Astrocyte of the hippocampus (primary cell): ENCODE results near the gene MFSD2A.
"Not testable (repeated sequence)": the region's sequence is repeated elsewhere in the genome, so short reads cannot be mapped to it uniquely, and the experiment has no call there.

Source experiments
- DNase-seq: peaks from one replicate; pipeline ENCODE4 v3.0.0; 2011; ENCODE audit warnings: low read depth, low spot score

MFSD2A gene

DNA sequence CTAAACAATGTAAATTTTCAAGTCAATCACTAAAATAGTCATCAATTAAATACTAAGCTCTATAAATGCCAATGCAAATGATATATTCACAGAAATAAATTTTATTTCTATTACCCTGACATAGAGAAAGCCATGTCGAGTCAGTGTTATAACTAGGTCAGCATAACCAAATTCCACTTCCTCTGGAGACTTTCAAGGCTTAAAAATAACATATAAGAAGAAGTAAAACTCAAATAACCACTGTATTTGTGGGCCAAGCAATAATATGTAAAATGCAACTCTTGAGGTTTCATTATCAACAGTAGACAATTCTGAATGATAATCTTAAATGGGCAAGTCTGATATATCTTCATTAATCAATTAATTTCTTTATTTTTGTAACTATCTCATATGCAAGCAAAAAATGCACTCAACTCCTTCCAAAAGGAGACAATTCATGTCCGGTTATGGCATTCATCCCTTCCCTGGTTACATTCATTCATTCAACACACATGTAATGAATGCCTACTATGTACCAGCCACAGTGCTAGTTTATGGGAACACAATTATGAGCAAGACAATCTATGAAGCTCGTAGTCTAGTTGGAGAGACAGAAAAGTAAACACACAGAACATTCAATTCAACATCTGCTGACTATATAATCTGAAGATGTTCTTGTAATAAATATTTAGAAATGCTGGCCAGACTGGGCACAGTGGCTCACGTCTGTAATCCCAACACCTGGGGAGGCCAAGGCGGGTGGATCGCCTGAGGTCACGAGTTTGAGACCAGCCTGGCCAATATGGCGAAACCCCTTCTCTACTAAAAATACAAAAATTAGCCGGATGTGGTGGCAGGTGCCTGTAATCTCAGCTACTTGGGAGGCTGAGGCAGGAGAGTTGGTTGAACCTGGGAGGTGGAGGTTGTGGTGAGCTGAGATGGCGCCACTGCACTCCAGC is 48.5 kb downstream of the MFSD2A start:
- DNase-seq: no peak

DNA sequence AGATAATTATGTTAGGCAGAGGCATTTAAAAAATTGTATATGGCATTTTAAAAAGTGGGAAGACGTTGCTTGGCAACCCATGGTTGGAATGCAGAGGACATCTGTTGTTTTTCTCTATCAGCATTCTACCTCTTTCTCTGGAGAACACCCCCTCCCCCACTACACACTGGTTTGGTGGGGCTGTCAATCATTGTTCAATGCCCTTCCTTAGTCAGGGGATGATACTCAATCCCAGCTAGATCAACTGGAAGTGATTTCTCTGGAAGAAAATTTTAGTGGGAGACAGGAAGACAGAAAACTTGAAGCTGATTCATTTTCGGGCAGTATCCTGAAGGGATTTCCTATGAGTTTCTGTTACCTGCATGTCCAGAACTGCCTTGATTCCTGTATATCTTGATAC is 49.9 kb downstream of the MFSD2A start:
- DNase-seq: no peak

DNA sequence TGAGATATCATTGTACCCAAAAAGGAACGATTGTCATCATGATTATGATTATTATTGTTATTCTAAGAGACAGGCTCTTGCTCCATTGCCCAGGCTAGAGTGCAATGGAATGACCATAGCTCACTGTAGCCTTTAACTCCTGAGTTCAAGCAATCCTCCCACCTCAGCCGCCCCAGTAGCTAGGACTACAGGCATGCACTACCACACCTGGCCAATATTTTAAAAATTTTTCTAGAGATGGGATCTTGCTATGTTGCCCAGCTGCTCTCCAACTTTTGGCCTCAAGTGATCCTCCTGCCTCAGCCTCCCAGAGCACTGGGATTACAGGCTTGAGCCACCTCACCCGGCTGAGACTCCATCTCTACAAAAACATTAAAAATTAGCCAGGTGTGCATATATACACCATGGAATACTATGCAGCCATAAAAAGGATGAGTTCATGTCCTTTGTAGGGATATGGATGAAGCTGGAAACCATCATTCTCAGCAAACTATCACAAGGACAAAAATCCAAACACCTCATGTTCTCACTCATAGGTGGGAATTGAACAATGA is 52.6 kb downstream of the MFSD2A start:
- DNase-seq: not testable (repeated sequence)

DNA sequence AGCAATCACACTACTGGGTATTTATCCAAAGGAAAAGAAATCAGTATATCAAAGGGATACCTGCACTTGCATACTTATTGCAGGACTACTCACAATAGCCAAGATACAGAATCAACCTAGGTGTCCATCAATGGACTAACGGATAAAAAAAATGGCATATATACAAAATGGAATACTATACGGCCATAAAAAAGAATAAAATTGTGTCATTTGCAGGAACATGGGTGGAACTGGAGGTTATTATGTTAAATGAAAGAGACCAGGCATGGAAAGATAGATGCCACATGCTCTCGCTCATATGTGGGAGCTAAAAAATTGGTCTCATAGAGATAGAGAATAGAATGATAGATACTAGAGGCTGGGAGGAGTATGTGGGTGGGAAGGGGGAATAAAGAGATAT is 56.3 kb downstream of the MFSD2A start:
- no peak for DNase-seq

DNA sequence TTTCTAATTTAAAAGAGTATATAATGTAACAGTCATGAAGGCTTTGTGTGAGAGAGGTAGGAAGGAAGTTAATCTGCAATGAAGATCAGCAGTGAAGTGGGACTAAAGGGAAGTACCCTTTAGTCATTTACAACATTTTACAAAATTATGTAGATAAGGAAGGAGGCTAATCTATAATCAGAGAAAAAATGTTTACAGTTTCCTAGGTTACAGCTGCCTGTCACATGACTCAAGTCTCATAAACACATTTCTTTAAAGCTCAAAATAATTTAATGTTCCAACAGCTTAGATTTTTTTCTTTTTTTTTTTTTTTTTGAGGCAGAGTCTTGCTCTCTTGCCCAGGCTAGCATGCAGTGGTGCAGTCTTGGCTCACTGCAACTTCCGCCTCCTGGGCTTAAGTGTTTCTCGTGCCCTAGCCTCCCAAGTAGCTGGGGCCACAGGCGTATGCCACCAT is 59.3 kb downstream of the MFSD2A start:
- DNase-seq: no peak

DNA sequence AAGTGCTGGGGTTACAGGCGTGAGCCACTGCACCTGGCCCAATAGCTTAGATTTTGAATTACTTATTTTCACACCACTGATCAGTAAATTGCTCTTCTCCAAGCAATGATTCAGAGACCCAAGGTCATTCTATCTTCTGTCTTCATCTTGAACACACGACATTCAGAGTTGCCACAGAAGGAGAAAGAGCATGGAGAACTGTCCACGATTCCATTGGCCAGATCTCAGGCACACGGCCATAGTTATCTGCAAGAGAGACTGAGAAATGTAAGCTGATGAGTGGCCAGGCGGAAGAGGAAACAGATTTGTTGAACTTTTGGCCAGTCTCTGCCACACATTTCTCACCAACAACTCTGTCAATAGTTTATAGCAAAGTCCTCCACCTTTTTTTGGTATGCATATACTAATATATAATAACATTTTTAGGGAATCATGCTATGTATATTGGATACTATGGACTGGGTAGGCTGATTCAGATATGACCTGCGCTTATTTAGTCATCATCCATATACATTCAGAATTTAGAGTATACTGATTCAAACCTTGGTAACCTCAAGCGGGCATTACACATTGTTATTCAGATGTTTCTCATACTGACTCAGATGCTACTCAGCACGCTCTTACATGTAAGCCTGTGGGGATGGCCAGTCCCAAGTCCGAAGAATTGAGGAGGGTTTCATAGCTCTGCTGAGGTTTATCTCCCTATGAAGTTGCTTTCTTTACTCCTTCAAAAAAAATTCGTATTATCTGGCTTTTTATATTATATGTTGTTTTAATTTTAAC is 60.1 kb downstream of the MFSD2A start:
- DNase-seq: peak; percentile 77

DNA sequence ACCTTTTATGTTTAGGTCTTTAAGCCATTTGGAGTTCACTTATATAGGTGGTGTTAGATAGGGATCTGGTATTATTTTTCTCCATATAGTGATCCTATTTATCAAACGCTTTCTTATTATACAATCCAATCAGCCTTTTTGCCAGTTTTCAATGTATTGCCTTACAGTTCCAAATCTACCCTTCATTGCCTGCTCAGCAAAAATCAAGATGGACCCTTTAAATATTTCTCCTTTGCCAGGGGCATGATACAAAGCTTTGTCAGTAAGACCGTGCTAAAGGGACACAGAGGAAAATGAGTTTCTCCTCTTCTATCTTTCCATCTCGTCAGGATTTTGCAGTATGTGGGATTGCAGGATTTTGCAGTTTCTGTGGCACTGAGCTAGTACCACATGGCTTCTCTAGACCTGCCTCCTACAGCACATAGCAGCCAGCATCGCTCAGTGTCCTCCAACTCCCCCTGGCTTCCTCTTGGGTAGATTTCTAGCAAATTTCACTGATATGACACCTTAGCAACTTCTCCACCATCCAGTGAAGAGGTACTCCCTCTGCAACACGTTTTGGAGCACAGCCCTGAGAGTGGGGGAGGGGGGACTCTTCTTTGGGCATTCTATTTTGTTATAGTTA is 63.1 kb downstream of the MFSD2A start:
- DNase-seq: no peak
